SK-N-MC (cell line): Measurements from ENCODE around the gene RNF32.

ENCODE experiments used
- DNase-seq: peaks from one replicate; pipeline ENCODE4 v3.0.0-alpha.2; 2011; ENCODE audit warnings: low read depth, low spot score
- H3K27ac ChIP-seq: fragments of 200-600 bp; sonication (generic); 2 replicates; pipeline ENCODE4 v1.5.1; 2016; ENCODE audit warnings: mixed run types
- H3K36me3 ChIP-seq: fragments of 200-600 bp; sonication (generic); 2 replicates; pipeline ENCODE4 v1.6.1; 2017; ENCODE audit warnings: antibody characterized with exemption, low read length, mixed read lengths; ENCODE audit not compliant: insufficient read depth
- H3K4me3 ChIP-seq: fragments of 200-600 bp; sonication (generic); 2 replicates; pipeline ENCODE4 v1.5.1; 2016
- H3K9ac ChIP-seq: fragments of 200-600 bp; sonication (generic); 2 replicates; pipeline ENCODE4 v1.8.0; 2017; ENCODE audit warnings: mixed run types, mixed read lengths; ENCODE audit not compliant: insufficient read length
- H3K9me3 ChIP-seq: fragments of 200-600 bp; sonication (generic); 2 replicates; pipeline ENCODE4 v1.6.1; 2017; ENCODE audit warnings: low read depth, mild to moderate bottlenecking, antibody characterized with exemption, low read length, moderate library complexity, mixed read lengths
- EZH2 ChIP-seq: fragments of 200-600 bp; sonication (generic); IDR thresholded peaks from one replicate; pipeline ENCODE4 v1.6.1; 2017; ENCODE audit warnings: antibody characterized with exemption
- FOXP2 ChIP-seq: optimal IDR thresholded peaks from 2 replicates; pipeline ENCODE3; 2011; ENCODE audit warnings: mild to moderate bottlenecking, moderate library complexity; ENCODE audit not compliant: insufficient read depth; ENCODE audit errors: extremely low read length, control extremely low read depth
- POLR2AphosphoS5 ChIP-seq: IDR thresholded peaks from 2 replicates; pipeline ENCODE4 v1.6.1; 2012; ENCODE audit warnings: mild to moderate bottlenecking, low read depth, low read length, borderline replicate concordance

Gene RNF32

DNA sequence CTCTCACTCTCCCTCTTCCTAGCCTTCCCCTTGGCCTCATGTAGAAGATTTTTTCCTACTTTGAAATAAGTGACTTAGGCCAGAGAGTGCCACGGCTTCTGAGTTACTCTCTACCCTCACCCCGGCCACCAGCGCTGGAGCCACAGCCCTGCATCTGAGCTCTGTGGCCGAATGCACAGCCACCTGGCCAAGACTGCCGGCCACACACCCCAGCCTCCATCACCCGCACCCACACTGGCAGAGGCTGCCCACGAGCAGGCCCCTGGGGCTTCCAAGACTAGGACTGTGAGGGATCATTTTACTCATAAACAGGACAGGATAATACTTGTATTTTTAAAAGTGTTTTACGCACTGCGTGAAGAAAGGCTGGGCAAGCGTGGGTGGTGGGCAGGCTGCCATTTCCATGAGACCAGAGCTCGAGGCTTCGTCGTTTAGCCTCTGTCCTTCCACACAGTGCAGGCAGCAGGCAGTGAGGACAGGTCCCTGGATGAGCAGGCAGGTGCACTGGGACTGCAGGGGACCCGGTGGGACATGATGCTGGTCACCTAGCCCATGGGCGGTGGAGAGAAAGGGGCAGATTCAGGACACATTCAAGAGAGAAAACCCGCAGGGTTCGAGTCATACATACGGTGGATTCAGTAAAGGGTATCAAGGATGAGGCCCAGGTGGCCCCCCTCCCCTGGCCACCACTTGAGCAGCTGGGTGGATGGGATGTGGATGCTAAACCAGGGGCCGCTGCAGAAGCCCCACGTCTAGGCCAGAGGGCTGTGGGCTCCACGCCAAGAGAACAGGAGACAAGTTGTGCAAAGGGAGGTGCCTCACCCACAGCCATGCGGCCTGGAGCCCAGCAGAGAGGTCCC is 35.5 kb upstream of the RNF32 start:
- Histone ChIP-seq H3K9ac (no peak overlapping the region), H3K36me3 (no peaks in the 10 kb centered on the region)
- TF ChIP-seq POLR2AphosphoS5 (no peak), EZH2 (no peak), FOXP2 (no peak)

DNA sequence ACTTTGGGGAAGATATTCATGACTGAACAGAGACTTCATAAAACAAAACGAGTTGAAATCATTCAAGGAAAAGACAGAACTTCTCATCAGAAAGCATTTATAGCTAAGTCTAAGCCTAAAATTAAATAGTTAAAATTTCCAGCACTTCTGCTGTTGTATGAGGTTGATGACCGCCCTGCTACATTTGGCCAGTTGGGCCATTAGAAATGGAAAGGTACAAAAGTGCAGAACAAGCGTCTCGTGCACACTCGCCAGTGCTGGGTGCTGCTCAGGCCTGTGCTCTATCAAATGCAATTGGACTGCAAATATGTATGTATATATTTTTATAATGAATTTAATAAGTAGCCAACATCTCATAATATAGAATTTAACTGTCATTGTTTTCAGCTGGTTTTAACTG is 34.4 kb upstream of the RNF32 start:
- TF ChIP-seq POLR2AphosphoS5 (no peak), FOXP2 (no peak), EZH2 (no peak)
- Histone ChIP-seq H3K9me3 (no peaks in the 10 kb centered on the region), H3K36me3 (no peaks in the 10 kb centered on the region), H3K4me3 (no peak overlapping the region), H3K27ac (no peak overlapping the region), H3K9ac (no peak overlapping the region)
- no peak for DNase-seq

More for the DNA sequence above, 35.5 kb upstream of the RNF32 start:
- Histone ChIP-seq H3K9me3 (no peaks in the 10 kb centered on the region), H3K27ac (no peak overlapping the region), H3K4me3 (no peak overlapping the region)
- no peak for DNase-seq

DNA sequence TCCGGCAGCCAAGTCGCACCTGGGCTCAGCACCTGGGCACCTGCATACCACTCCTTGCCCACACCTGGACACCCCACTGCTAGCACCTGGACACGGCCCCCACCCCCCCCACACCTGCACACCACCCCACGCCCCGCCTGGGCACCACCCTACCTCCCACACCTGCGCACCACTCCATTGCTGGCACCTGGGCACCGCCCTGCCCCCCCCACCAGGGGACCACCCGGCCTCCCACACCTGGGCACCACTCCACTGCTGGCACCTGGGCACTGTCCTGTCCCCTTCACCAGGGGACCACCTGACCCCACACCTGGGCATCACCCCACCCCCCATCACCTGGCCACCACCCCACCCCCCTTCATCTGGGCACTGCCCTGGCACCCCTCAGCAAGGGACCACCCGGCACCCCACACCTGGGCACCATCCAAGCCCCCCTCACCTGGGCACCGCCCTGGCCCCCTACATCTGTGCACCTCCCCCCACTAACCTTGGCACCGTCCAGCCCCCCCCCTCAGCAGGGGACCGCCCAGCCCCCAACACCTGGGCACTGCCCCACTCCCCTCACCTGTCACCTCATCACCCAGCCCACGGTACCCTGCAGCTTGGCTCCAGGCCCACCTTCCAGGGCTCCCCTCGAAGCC is 33.8 kb upstream of the RNF32 start:
- TF ChIP-seq FOXP2 (no peak), POLR2AphosphoS5 (no peak), EZH2 (no peak)
- Histone ChIP-seq H3K4me3 (no peak overlapping the region), H3K27ac (no peak overlapping the region), H3K36me3 (no peaks in the 10 kb centered on the region), H3K9me3 (no peaks in the 10 kb centered on the region), H3K9ac (no peak overlapping the region)
- no peak for DNase-seq

DNA sequence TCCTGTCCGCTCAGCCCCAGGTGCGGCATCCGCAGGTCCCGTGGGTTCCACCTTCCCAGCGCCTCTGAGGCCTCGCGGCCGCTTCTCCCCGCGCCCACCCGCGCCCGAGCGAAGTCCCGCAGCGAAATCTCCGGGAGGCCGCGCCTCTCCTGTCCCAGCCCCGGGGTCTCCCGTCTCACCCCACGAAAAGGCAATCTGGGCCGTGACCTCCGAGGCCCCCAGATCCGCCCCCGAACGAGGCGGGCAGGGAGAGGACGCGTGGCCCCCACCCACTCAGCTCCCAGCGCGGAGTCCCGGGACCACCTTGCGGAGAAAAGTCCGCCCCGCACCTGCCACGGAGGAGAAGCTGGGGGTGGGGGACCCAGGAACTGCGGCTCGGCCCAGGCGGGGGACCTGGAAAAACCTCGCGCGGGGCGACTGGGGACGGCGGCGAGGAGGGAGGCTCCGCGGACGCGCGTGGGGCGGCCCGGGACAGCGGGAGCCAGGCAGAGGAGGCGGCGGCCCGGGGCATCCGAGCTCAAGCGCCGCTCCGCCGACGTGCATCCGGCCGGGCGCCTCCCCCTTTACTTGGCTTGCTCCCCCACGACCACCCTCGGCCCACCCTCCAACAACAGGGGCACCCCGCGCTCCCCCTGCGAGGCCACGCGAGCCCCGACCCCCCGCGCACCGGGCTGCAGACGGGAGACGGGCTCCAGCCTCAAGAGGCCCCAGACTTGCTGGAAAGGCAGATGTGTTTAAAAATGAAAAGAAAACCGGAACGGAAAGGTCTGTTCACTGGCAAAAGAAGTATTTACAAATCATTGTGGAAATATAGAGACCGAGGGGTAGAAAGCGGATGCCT is 33.0 kb upstream of the RNF32 start:
- H3K9me3 ChIP-seq, result no peaks in the 10 kb centered on the region
- no peak for TF ChIP-seq POLR2AphosphoS5
- H3K27ac ChIP-seq, result no peak overlapping the region
- H3K4me3 ChIP-seq, result no peak overlapping the region
- DNase-seq, result no peak
- no peak overlapping the region for H3K9ac ChIP-seq
- no peaks in the 10 kb centered on the region for H3K36me3 ChIP-seq

DNA sequence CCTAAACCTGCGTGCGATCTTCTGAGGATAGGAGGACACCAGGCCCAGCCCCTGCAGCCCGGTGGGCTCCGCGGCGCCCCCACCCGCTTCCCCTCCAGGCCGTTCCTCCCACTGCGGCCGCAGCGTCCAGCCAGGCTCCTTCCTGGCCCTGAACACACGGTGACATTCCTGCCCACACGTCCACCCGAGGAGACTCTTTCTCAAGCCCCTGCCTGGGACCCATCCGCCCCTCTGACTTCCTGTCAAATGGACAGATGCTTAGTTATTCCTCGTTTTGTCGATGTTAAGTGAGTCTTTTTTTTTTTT is 32.4 kb upstream of the RNF32 start:
- no peaks in the 10 kb centered on the region for H3K36me3 ChIP-seq
- DNase-seq, result no peak
- H3K4me3 ChIP-seq, result no peak overlapping the region
- TF ChIP-seq FOXP2, result no peak
- no peak for TF ChIP-seq EZH2
- no peak for TF ChIP-seq POLR2AphosphoS5
- no peak overlapping the region for H3K9ac ChIP-seq
- no peaks in the 10 kb centered on the region for H3K9me3 ChIP-seq
- H3K27ac ChIP-seq, result no peak overlapping the region

DNA sequence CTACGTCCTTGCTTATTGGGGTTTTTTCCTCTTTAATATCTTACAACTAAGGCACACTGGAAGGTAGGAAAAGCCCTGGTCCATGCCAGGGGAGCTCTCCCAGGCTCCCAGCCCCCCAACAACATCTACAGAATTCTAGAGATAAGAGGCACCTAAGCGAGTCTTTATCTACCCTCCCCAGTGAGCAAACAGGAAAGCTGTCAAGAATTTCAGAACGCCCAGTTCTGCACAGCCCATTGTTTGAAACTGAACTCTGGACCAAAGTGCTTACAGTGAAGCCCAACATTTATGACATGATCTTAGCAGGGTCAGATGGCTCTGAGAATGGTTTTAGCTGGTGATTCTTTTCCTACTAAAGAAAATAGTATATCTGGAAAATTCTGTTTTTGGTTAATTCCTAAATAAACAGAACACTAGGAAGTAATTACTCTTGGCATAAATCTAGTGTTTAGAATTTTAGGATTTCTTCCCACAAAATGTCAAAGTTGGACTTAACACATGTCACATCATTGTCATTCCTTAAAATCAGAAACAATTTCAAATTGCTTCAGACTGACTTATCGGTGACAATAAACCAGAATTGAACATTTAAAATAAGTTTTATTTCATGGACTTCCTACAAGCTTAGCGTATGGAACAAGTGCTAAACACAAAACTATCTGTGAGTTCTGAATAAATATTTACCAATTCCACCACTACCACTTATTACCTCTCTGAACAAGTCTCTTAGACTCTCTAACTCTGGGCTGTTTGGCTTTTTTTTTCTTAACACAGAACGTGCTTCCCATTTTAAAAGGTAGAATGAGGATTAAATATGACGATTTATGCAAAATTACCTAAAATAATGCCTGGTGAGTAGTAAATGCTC is 31.3 kb upstream of the RNF32 start:
- DNase-seq, result no peak
- TF ChIP-seq EZH2 (no peak), FOXP2 (no peak), POLR2AphosphoS5 (no peak)
- H3K9ac ChIP-seq, result no peak overlapping the region
- H3K36me3 ChIP-seq, result no peaks in the 10 kb centered on the region
- no peaks in the 10 kb centered on the region for H3K9me3 ChIP-seq
- H3K4me3 ChIP-seq, result no peak overlapping the region
- no peak overlapping the region for H3K27ac ChIP-seq

DNA sequence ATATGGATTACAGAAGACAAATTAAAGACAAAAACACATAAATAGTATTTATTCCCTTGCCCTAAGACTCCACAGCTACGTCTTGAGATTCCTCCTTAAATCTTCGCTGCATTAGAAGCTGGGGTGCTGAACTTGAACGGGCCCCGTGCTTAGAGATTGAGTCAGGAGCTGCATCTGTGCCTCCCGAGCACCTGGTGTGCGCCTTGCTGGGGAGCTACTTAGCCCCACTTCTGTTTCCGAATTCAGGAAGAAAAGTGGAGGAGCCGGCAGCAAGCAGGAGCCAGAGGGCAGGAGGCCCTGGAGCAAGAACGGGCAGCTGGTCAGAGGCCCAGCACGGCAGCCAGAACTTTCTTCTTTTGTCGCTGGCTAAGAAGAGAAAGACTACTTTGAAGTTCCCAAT is 30.4 kb upstream of the RNF32 start:
- H3K9me3 ChIP-seq, result no peaks in the 10 kb centered on the region
- TF ChIP-seq POLR2AphosphoS5 (no peak), FOXP2 (no peak), EZH2 (no peak)

DNA sequence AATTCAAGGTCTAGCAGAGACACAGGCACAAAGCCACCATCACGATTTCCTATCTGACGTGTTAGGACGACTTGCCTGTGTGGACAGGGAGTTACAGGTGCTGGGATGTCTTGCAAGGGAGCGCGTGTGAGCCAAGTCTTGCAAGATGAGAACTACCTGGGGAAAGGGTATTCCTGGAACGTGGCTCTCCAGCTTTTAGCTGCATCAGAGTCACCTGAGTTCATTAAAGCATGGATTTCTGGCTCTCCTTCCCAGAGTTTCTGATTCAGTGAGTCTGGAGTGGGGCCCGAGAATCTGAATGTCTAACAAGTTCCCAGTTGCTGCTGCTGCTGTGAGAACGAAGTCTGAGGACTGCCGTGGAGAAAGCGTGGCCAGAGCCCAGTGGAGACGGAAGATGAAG is 30.0 kb upstream of the RNF32 start:
- no peaks in the 10 kb centered on the region for H3K9me3 ChIP-seq
- H3K4me3 ChIP-seq, result no peak overlapping the region
- no peak overlapping the region for H3K9ac ChIP-seq
- H3K27ac ChIP-seq, result no peak overlapping the region
- no peak for TF ChIP-seq EZH2
- no peak for TF ChIP-seq POLR2AphosphoS5
- TF ChIP-seq FOXP2, result no peak
- H3K36me3 ChIP-seq, result no peaks in the 10 kb centered on the region
- DNase-seq, result no peak

More for the DNA sequence above, 30.4 kb upstream of the RNF32 start:
- no peak for DNase-seq
- Histone ChIP-seq H3K4me3 (no peak overlapping the region), H3K27ac (no peak overlapping the region), H3K36me3 (no peaks in the 10 kb centered on the region), H3K9ac (no peak overlapping the region)
